Panc1 (cell line): ENCODE results near the gene MYH10. TPM values are rescaled to one million over a fixed set of nuclear protein-coding genes. Genes with fewer than 3 reads are reported as not detected.

Experiments
- ATAC-seq: fragments of 200-7000 bp; cut with Tn5 transposase; 2 replicates; pipeline ENCODE4 v1.9.1; 2020; ENCODE audit warnings: mild to moderate bottlenecking, moderate library complexity
- BruUV-seq: library from RNA; stranded (reverse); fragments of 400-500 nt; replicated peaks from 2 replicates; lab custom pipeline; 2021; lab: Mats Ljungman, UMichigan
- CTCF ChIA-PET: fragments of 300-600 bp; sonication (Branson Sonifier 250); formaldehyde crosslinking; loops from one replicate; lab custom pipeline; 2022; ENCODE audit warnings: antibody characterized with exemption; lab: Charles Lee
- POLR2A ChIA-PET: fragments of 300-600 bp; sonication (Branson Sonifier 250); formaldehyde crosslinking; loops from one replicate; lab custom pipeline; 2022; ENCODE audit warnings: antibody characterized with exemption; lab: Charles Lee
- DNase-seq: peaks from one replicate; pipeline ENCODE4 v3.0.0-alpha.2; 2010; ENCODE audit warnings: low read depth, low spot score
- H3K27ac ChIP-seq: 2 replicates; pipeline ENCODE4 v1.5.1; 2011; ENCODE audit warnings: mild to moderate bottlenecking, low read length, inconsistent platforms
- H3K27me3 ChIP-seq: fragments of 200-500 bp; sonication (Bioruptor generic); 2 replicates; pipeline ENCODE4 v1.6.0; 2014; ENCODE audit warnings: low read length, inconsistent platforms; ENCODE audit not compliant: control insufficient read depth, insufficient read depth
- H3K36me3 ChIP-seq: fragments of 200-500 bp; sonication (Bioruptor generic); 2 replicates; pipeline ENCODE4 v1.5.1; 2014; ENCODE audit warnings: inconsistent platforms, mild to moderate bottlenecking, low read length, moderate library complexity; ENCODE audit not compliant: control insufficient read depth, insufficient read depth
- H3K4me1 ChIP-seq: 2 replicates; pipeline ENCODE4 v1.5.1; 2011; ENCODE audit warnings: inconsistent platforms, mild to moderate bottlenecking, low read length, moderate library complexity; ENCODE audit not compliant: control insufficient read depth, insufficient read depth
- H3K4me3 ChIP-seq, 2 experiments: 2 replicates each; pipeline ENCODE4 v1.5.1; 2011 to 2012; ENCODE audit warnings: low read depth in 2 of 2, low read length in 2 of 2, mild to moderate bottlenecking in 2 of 2, inconsistent platforms in 1 of 2, moderate library complexity in 1 of 2
- H3K9me3 ChIP-seq: fragments of 200-500 bp; sonication (Bioruptor generic); 2 replicates; pipeline ENCODE4 v1.5.1; 2014; ENCODE audit warnings: low read depth, mild to moderate bottlenecking, inconsistent platforms, low read length, moderate library complexity; ENCODE audit not compliant: control insufficient read depth, insufficient read depth
- POLR2AphosphoS5 ChIP-seq: IDR thresholded peaks from 2 replicates; pipeline ENCODE4 v1.6.1; 2012; ENCODE audit warnings: mild to moderate bottlenecking, low read depth, low read length, moderate library complexity
- SIN3A ChIP-seq: IDR thresholded peaks from 2 replicates; pipeline ENCODE4 v1.6.1; 2012; ENCODE audit warnings: low read depth, mild to moderate bottlenecking, low read length, moderate library complexity, borderline replicate concordance; ENCODE audit not compliant: insufficient read depth
- TCF7L2 ChIP-seq: IDR thresholded peaks from 2 replicates; pipeline ENCODE4 v1.6.1; 2011; ENCODE audit warnings: mild to moderate bottlenecking, low read depth, low read length, inconsistent platforms
- in situ Hi-C: cut with HindIII; loops from 2 replicates; pipeline ENCODE4 v1.10.0; 2016; ENCODE audit warnings: low sequenced_read_pairs, low pct_unique_long_range_greater_than_20kb
- intact Hi-C: fragments of 100-400 bp; cut with micrococcal nuclease; formaldehyde crosslinking; loops from one replicate; pipeline ENCODE4 v1.10.0; 2022; ENCODE audit not compliant: unreplicated experiment
- total RNA-seq: library from RNA; stranded (reverse); gene quantifications from one replicate; pipeline ENCODE4 v1.2.1, GENCODE V29; 2021; ENCODE audit not compliant: unreplicated experiment
- TF ChIP-seq, protein P1 (sequence below), 2 experiments: IDR thresholded peaks; 2 replicates each; pipeline ENCODE4 v1.6.1; 2011 to 2012; ENCODE audit warnings: low read depth in 2 of 2, control low read depth in 1 of 2, low read length in 1 of 2, mild to moderate bottlenecking in 1 of 2, moderate library complexity in 1 of 2; ENCODE audit not compliant: insufficient read depth in 1 of 2
- TF ChIP-seq, protein P2 (sequence below): fragments of 450-650 bp; IDR thresholded peaks from 2 replicates; pipeline ENCODE4 v1.5.1; 2017; ENCODE audit warnings: mild to moderate bottlenecking

The MYH10 gene
- total RNA-seq, 1 experiment from 2014 or later, result 36.5 TPM

- ChIA-PET POLR2A (interaction anchor here (0.6 kb wide), 1 partner anchor 14 kb away, joined by 3 read pairs; no protein-coding TSS in a partner anchor), CTCF (no interaction called here)
- BruUV-seq, result no TSS peak
- DNase-seq (no peak), ATAC-seq (no peak)
- in situ Hi-C loops, result no loop called here
- Histone ChIP-seq H3K9me3 (no peaks in the 10 kb centered on the region), H3K36me3 (no peaks in the 10 kb centered on the region), H3K27me3 (no peaks in the 10 kb centered on the region), H3K4me3 (no peak overlapping the region), H3K27ac (no peak overlapping the region), H3K4me1 (no peaks in the 10 kb centered on the region)
- TF ChIP-seq, protein P1, sequence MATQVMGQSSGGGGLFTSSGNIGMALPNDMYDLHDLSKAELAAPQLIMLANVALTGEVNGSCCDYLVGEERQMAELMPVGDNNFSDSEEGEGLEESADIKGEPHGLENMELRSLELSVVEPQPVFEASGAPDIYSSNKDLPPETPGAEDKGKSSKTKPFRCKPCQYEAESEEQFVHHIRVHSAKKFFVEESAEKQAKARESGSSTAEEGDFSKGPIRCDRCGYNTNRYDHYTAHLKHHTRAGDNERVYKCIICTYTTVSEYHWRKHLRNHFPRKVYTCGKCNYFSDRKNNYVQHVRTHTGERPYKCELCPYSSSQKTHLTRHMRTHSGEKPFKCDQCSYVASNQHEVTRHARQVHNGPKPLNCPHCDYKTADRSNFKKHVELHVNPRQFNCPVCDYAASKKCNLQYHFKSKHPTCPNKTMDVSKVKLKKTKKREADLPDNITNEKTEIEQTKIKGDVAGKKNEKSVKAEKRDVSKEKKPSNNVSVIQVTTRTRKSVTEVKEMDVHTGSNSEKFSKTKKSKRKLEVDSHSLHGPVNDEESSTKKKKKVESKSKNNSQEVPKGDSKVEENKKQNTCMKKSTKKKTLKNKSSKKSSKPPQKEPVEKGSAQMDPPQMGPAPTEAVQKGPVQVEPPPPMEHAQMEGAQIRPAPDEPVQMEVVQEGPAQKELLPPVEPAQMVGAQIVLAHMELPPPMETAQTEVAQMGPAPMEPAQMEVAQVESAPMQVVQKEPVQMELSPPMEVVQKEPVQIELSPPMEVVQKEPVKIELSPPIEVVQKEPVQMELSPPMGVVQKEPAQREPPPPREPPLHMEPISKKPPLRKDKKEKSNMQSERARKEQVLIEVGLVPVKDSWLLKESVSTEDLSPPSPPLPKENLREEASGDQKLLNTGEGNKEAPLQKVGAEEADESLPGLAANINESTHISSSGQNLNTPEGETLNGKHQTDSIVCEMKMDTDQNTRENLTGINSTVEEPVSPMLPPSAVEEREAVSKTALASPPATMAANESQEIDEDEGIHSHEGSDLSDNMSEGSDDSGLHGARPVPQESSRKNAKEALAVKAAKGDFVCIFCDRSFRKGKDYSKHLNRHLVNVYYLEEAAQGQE (IDR thresholded peaks at IDR 0.05; ENCODE audit: insufficient read depth in 1 of 2, low read depth in 2 of 2, low read length in 1 of 2), result no peak
- no peak for TF ChIP-seq TCF7L2
- TF ChIP-seq, protein P2, sequence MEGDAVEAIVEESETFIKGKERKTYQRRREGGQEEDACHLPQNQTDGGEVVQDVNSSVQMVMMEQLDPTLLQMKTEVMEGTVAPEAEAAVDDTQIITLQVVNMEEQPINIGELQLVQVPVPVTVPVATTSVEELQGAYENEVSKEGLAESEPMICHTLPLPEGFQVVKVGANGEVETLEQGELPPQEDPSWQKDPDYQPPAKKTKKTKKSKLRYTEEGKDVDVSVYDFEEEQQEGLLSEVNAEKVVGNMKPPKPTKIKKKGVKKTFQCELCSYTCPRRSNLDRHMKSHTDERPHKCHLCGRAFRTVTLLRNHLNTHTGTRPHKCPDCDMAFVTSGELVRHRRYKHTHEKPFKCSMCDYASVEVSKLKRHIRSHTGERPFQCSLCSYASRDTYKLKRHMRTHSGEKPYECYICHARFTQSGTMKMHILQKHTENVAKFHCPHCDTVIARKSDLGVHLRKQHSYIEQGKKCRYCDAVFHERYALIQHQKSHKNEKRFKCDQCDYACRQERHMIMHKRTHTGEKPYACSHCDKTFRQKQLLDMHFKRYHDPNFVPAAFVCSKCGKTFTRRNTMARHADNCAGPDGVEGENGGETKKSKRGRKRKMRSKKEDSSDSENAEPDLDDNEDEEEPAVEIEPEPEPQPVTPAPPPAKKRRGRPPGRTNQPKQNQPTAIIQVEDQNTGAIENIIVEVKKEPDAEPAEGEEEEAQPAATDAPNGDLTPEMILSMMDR, result no peak
- no peak for TF ChIP-seq SIN3A
- TF ChIP-seq POLR2AphosphoS5, result no peak
- intact Hi-C loops, result no loop called here
Measured at GRCh38 chr17:8664456-8665126, 34.1 kb upstream of the MYH10 start.

DNA sequence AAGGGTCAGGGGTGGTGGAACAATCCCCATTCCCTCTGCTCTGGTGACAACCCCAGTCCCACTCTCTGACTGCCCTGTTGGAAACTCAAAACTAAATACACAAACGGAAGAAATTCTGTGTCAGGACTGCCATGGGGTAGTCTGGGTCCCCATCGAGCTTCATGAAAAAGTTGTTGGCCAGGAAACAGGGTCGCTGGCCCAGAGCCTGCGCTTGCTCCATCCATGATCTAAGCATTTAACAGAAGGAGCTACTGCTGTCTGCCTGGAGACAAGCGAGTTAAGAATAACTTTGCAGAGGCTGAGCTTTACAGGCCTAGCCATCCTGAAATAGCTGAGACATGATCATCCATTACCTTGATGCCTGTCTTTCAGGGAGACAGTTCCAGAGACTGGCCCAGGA, 32.4 kb upstream of the MYH10 start:
- ChIA-PET POLR2A (no interaction called here), CTCF (no interaction called here)
- no peak overlapping the region for H3K27ac ChIP-seq
- H3K4me3 ChIP-seq, result no peak overlapping the region
- no peaks in the 10 kb centered on the region for H3K36me3 ChIP-seq
- ATAC-seq, result no peak
- in situ Hi-C loops, result no loop called here
- no peak for DNase-seq
- no peaks in the 10 kb centered on the region for H3K27me3 ChIP-seq
- BruUV-seq, result no TSS peak
- no peaks in the 10 kb centered on the region for H3K4me1 ChIP-seq
- intact Hi-C loops, result no loop called here
- no peaks in the 10 kb centered on the region for H3K9me3 ChIP-seq
- TF ChIP-seq TCF7L2 (no peak), POLR2AphosphoS5 (no peak), SIN3A (no peak)
- TF ChIP-seq, protein P1 (IDR thresholded peaks at IDR 0.05; ENCODE audit: insufficient read depth in 1 of 2, low read depth in 2 of 2, low read length in 1 of 2), result no peak
- TF ChIP-seq, protein P2, result no peak
